Breast epithelium (tissue), 3 donors: Measurements from ENCODE around the gene RAPGEF4.

Experiments used
- POLR2A ChIP-seq: fragments of 450-650 bp; IDR thresholded peaks from one replicate; pipeline ENCODE4 v1.6.1; 2016; ENCODE audit warnings: antibody characterized with exemption, mild to moderate bottlenecking, moderate library complexity
- TF ChIP-seq, protein P1 (sequence below), 3 donors: fragments of 450-650 bp; IDR thresholded peaks; one replicate each; pipeline ENCODE4 v1.5.1; 2016 to 2017; ENCODE audit warnings: antibody characterized with exemption in 3 of 3, mild to moderate bottlenecking in 3 of 3, moderate library complexity in 3 of 3

- TF ChIP-seq, protein P1, sequence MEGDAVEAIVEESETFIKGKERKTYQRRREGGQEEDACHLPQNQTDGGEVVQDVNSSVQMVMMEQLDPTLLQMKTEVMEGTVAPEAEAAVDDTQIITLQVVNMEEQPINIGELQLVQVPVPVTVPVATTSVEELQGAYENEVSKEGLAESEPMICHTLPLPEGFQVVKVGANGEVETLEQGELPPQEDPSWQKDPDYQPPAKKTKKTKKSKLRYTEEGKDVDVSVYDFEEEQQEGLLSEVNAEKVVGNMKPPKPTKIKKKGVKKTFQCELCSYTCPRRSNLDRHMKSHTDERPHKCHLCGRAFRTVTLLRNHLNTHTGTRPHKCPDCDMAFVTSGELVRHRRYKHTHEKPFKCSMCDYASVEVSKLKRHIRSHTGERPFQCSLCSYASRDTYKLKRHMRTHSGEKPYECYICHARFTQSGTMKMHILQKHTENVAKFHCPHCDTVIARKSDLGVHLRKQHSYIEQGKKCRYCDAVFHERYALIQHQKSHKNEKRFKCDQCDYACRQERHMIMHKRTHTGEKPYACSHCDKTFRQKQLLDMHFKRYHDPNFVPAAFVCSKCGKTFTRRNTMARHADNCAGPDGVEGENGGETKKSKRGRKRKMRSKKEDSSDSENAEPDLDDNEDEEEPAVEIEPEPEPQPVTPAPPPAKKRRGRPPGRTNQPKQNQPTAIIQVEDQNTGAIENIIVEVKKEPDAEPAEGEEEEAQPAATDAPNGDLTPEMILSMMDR (IDR thresholded peaks at IDR 0.05), result no peak
- TF ChIP-seq POLR2A, result no peak
Measured at GRCh38 chr2:172937884-172938712, 202.5 kb downstream of the RAPGEF4 start.
